ENCODE measurements around the gene SLCO1B1. TPM values are rescaled to one million over a fixed set of nuclear protein-coding genes. Genes with fewer than 3 reads are reported as not detected.
A peak's percentile ranks its signal among the peaks of the same experiment; 100 is the strongest.

Gene SLCO1B1
- total and polyA plus RNA-seq, 10 of the 15 experiments (the other 5 are each of a cell fraction or from before 2014, with no cell fraction given) = 0.15 TPM; not detected in 9

DNA sequence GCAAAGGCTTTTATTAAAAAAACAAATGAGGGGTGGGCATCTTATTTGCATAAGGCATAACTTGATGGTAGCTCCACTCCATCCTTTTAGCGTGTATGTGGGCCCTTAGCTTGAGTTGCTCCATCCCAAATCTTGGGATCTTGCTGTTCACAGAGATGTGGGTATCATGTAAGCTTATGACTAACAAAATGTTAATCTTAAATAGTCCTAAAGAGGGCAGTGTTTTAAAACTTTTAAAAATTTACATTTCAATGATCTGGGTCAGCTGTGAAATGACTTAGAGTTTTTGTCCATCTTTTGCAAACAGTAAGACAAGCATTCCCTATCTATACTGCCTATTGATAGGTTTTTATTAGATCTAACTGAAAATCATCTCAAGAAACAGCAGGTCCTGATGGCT is 117.7 kb downstream of the SLCO1B1 start:
- no peaks in the 10 kb centered on the region for H3K27me3 ChIP-seq (replicated peaks in 1 of 2; ENCODE audit: control insufficient read depth in 2 of 2, insufficient read depth in 2 of 2, low read length in 1 of 2)
- peak; percentile 56; the same call in 2 of the 3 replicates for ATAC-seq
- no peaks in the 10 kb centered on the region for H3K36me3 ChIP-seq (ENCODE audit: control insufficient read depth in 2 of 2, insufficient read depth in 2 of 2, low read length in 1 of 2)
- no peak for DNase-seq (ENCODE audit: low read depth, low spot score)
- in situ Hi-C loops (cut with MboI) (loop anchor here (5.0 kb wide), 1 partner anchor 434 kb away; no protein-coding TSS in a partner anchor), intact Hi-C loops (cut with micrococcal nuclease; ENCODE audit: unreplicated experiment) (loop anchor here (2.0 kb wide), 1 partner anchor 432 kb away; no protein-coding TSS in a partner anchor)
- BruUV-seq (replicated peaks) = no TSS peak
- H3K27ac ChIP-seq (ENCODE audit: control insufficient read depth, insufficient read depth) = no peak overlapping the region
- WGBS (ENCODE audit: insufficient coverage, insufficient replicate concordance, low lambda C conversion rate, missing lambda C conversion rate) = 0% methylated on average over 1 of the region's 1 CpG
- RAD21 ChIA-PET (ENCODE audit: unreplicated experiment) = interaction anchor here (0.7 to 1.8 kb wide), 4 partner anchors 189 to 1645 kb away, joined by 3 to 7 read pairs (median 4); partner anchors contain the start of gene PYROXD1
- H3K79me2 ChIP-seq (ENCODE audit: control insufficient read depth, insufficient read depth, low read length) = no peaks in the 10 kb centered on the region
- H3K4me2 ChIP-seq (ENCODE audit: control insufficient read depth, insufficient read depth) = no peak overlapping the region
- H3K9me3 ChIP-seq (replicated peaks; ENCODE audit: control insufficient read depth, insufficient read depth, low read length) = no peaks in the 10 kb centered on the region
- no peak overlapping the region for H3K9ac ChIP-seq (ENCODE audit: control insufficient read depth, insufficient read depth, low read length)
- H3K4me3 ChIP-seq = no peak overlapping the region
- SMC1A ChIA-PET (ENCODE audit: uncharacterized antibody, unreplicated experiment) = interaction anchor here (0.8 to 1.6 kb wide), 3 partner anchors 9 to 449 kb away, joined by 4 to 7 read pairs (median 4); no protein-coding TSS in a partner anchor
- POLR2A ChIA-PET = no interaction called here
- no peaks in the 10 kb centered on the region for H4K20me1 ChIP-seq (ENCODE audit: control insufficient read depth, insufficient read depth)
- no peaks in the 10 kb centered on the region for H3K4me1 ChIP-seq (ENCODE audit: control insufficient read depth, insufficient read depth, low read length)
- H2AFZ ChIP-seq (ENCODE audit: control insufficient read depth, low read depth, low read length) = no peak overlapping the region
- CTCF ChIA-PET = interaction anchor here (1.0 to 2.5 kb wide), 5 partner anchors 422 to 770 kb away, joined by 3 to 30 read pairs (median 6); no protein-coding TSS in a partner anchor
- FAIRE-seq = no peak
- TF ChIP-seq, protein P1, sequence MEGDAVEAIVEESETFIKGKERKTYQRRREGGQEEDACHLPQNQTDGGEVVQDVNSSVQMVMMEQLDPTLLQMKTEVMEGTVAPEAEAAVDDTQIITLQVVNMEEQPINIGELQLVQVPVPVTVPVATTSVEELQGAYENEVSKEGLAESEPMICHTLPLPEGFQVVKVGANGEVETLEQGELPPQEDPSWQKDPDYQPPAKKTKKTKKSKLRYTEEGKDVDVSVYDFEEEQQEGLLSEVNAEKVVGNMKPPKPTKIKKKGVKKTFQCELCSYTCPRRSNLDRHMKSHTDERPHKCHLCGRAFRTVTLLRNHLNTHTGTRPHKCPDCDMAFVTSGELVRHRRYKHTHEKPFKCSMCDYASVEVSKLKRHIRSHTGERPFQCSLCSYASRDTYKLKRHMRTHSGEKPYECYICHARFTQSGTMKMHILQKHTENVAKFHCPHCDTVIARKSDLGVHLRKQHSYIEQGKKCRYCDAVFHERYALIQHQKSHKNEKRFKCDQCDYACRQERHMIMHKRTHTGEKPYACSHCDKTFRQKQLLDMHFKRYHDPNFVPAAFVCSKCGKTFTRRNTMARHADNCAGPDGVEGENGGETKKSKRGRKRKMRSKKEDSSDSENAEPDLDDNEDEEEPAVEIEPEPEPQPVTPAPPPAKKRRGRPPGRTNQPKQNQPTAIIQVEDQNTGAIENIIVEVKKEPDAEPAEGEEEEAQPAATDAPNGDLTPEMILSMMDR (IDR thresholded peaks at IDR 0.05 in 2 of 3, conservative IDR thresholded peaks at IDR 0.05 in 1 of 3; ENCODE audit: control insufficient read depth in 2 of 3, extremely low read depth in 1 of 3, insufficient read depth in 1 of 3, low read depth in 3 of 3, low read length in 3 of 3) = peak in 1 of 3 experiments; percentile 18; a peak in 2 of 6 replicates
- TF ChIP-seq SRF (IDR thresholded peaks at IDR 0.05; ENCODE audit: low read depth in 2 of 2, low read length in 2 of 2) = no peak

DNA sequence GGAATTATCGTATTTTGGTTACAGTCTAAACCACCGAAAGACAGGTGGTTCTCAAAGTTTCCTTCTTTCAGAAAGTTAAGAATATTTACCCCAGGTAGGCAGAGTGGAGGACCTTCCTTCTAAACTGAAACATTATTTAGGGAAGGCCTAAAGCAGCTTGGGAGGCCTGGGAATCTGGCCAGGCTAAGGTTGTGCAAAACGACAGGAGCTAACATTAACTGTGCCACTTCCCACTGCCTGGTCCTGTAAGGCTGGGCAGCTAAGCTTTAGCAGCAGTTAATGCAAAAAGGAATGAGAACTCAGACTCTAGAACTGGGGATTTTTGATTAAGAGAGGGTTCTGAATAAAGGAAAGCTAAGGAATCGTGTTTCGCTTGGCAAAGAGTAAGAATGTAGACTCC is 121.1 kb downstream of the SLCO1B1 start:
- intact Hi-C loops (cut with micrococcal nuclease; ENCODE audit: unreplicated experiment) (no loop called here), in situ Hi-C loops (cut with MboI) (no loop called here)
- ChIA-PET RAD21 (ENCODE audit: unreplicated experiment) (no interaction called here), POLR2A (no interaction called here), CTCF (no interaction called here), SMC1A (ENCODE audit: uncharacterized antibody, unreplicated experiment) (interaction anchor here (0.6 kb wide), 1 partner anchor 1041 kb away, joined by 3 read pairs; no protein-coding TSS in a partner anchor)
- no peak overlapping the region for H3K9ac ChIP-seq (ENCODE audit: control insufficient read depth, insufficient read depth, low read length)
- H3K27ac ChIP-seq (ENCODE audit: control insufficient read depth, insufficient read depth) = no peak overlapping the region
- DNase-seq (ENCODE audit: low read depth, low spot score) = no peak
- H3K4me1 ChIP-seq (ENCODE audit: control insufficient read depth, insufficient read depth, low read length) = no peaks in the 10 kb centered on the region
- 56% methylated on average over 5 of the region's 5 CpGs for WGBS (ENCODE audit: insufficient coverage, insufficient replicate concordance, low lambda C conversion rate, missing lambda C conversion rate)
- H3K27me3 ChIP-seq (replicated peaks in 1 of 2; ENCODE audit: control insufficient read depth in 2 of 2, insufficient read depth in 2 of 2, low read length in 1 of 2) = no peaks in the 10 kb centered on the region
- no peak overlapping the region for H3K4me3 ChIP-seq
- no peaks in the 10 kb centered on the region for H3K36me3 ChIP-seq (ENCODE audit: control insufficient read depth in 2 of 2, insufficient read depth in 2 of 2, low read length in 1 of 2)
- no peaks in the 10 kb centered on the region for H4K20me1 ChIP-seq (ENCODE audit: control insufficient read depth, insufficient read depth)
- FAIRE-seq = no peak
- H3K4me2 ChIP-seq (ENCODE audit: control insufficient read depth, insufficient read depth) = no peak overlapping the region
- H3K79me2 ChIP-seq (ENCODE audit: control insufficient read depth, insufficient read depth, low read length) = no peaks in the 10 kb centered on the region
- ATAC-seq = no peak
- H2AFZ ChIP-seq (ENCODE audit: control insufficient read depth, low read depth, low read length) = no peak overlapping the region
- no TSS peak for BruUV-seq (replicated peaks)
- no peaks in the 10 kb centered on the region for H3K9me3 ChIP-seq (replicated peaks; ENCODE audit: control insufficient read depth, insufficient read depth, low read length)
- TF ChIP-seq CHD2 (IDR thresholded peaks at IDR 0.05; ENCODE audit: borderline replicate concordance, low read depth, low read length) (no peak), HDAC2 (IDR thresholded peaks at IDR 0.05) (no peak), MYC (IDR thresholded peaks at IDR 0.05; ENCODE audit: insufficient read depth, insufficient read length, insufficient replicate concordance, low read length, severe bottlenecking) (no peak), EED (IDR thresholded peaks at IDR 0.05; ENCODE audit: low read depth) (no peak)
- TF ChIP-seq, protein P2, sequence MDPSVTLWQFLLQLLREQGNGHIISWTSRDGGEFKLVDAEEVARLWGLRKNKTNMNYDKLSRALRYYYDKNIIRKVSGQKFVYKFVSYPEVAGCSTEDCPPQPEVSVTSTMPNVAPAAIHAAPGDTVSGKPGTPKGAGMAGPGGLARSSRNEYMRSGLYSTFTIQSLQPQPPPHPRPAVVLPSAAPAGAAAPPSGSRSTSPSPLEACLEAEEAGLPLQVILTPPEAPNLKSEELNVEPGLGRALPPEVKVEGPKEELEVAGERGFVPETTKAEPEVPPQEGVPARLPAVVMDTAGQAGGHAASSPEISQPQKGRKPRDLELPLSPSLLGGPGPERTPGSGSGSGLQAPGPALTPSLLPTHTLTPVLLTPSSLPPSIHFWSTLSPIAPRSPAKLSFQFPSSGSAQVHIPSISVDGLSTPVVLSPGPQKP (IDR thresholded peaks at IDR 0.05; ENCODE audit: low read depth, low read length) = no peak

Data from GM12878 (cell line).